IPS-18c (cell line): ENCODE data around the gene UBAC2.

Experiments used
- H3K4me3 ChIP-seq: 2 replicates; pipeline ENCODE4 v1.7.0; 2013; ENCODE audit warnings: low read depth, mild to moderate bottlenecking, low read length, moderate library complexity; ENCODE audit not compliant: insufficient read depth
- H3K9me3 ChIP-seq: one replicate; pipeline ENCODE4 v1.6.1; 2013; ENCODE audit warnings: mild to moderate bottlenecking, low read length, moderate library complexity; ENCODE audit not compliant: control insufficient read depth, insufficient read depth

UBAC2 gene

GRCh38 chr13:99322297-99323103 is 121.8 kb downstream of the UBAC2 start:
- H3K9me3 ChIP-seq, result no peaks in the 10 kb centered on the region
- no peak overlapping the region for H3K4me3 ChIP-seq

GRCh38 chr13:99323488-99323887 is 122.8 kb downstream of the UBAC2 start:
- no peaks in the 10 kb centered on the region for H3K9me3 ChIP-seq
- H3K4me3 ChIP-seq, result no peak overlapping the region

GRCh38 chr13:99326012-99326411 is 125.4 kb downstream of the UBAC2 start:
- H3K9me3 ChIP-seq, result no peaks in the 10 kb centered on the region
- H3K4me3 ChIP-seq, result no peak overlapping the region

- Histone ChIP-seq H3K9me3 (no peaks in the 10 kb centered on the region), H3K4me3 (no peak overlapping the region)
Measured at GRCh38 chr13:99327126-99327525, 126.5 kb downstream of the UBAC2 start.

- Histone ChIP-seq H3K4me3 (no peak overlapping the region), H3K9me3 (no peaks in the 10 kb centered on the region)
Measured at GRCh38 chr13:99327761-99328160, 127.1 kb downstream of the UBAC2 start.

- Histone ChIP-seq H3K4me3 (no peak overlapping the region), H3K9me3 (no peaks in the 10 kb centered on the region)
Measured at GRCh38 chr13:99329477-99329876, 128.8 kb downstream of the UBAC2 start.

- no peaks in the 10 kb centered on the region for H3K9me3 ChIP-seq
Measured at GRCh38 chr13:99330942-99331341, 130.3 kb downstream of the UBAC2 start.

GRCh38 chr13:99331881-99332293 is 131.2 kb downstream of the UBAC2 start:
- Histone ChIP-seq H3K4me3 (no peak overlapping the region), H3K9me3 (no peaks in the 10 kb centered on the region)

More at GRCh38 chr13:99330942-99331341, 130.3 kb downstream of the UBAC2 start:
- no peak overlapping the region for H3K4me3 ChIP-seq

GRCh38 chr13:99332456-99332855 is 131.8 kb downstream of the UBAC2 start:
- no peaks in the 10 kb centered on the region for H3K9me3 ChIP-seq
- H3K4me3 ChIP-seq, result no peak overlapping the region

- H3K4me3 ChIP-seq, result no peak overlapping the region
- H3K9me3 ChIP-seq, result no peaks in the 10 kb centered on the region
Measured at GRCh38 chr13:99334221-99334620, 133.6 kb downstream of the UBAC2 start.

GRCh38 chr13:99335087-99335486 is 134.4 kb downstream of the UBAC2 start:
- H3K4me3 ChIP-seq, result no peak overlapping the region
- H3K9me3 ChIP-seq, result no peaks in the 10 kb centered on the region

- Histone ChIP-seq H3K9me3 (no peaks in the 10 kb centered on the region), H3K4me3 (no peak overlapping the region)
Measured at GRCh38 chr13:99335603-99336002, 134.9 kb downstream of the UBAC2 start.

- no peak overlapping the region for H3K4me3 ChIP-seq
- H3K9me3 ChIP-seq, result no peaks in the 10 kb centered on the region
Measured at GRCh38 chr13:99339230-99339721, 138.6 kb downstream of the UBAC2 start.

- H3K4me3 ChIP-seq, result no peak overlapping the region
- H3K9me3 ChIP-seq, result no peaks in the 10 kb centered on the region
Measured at GRCh38 chr13:99339736-99340397, 139.2 kb downstream of the UBAC2 start.

GRCh38 chr13:99340638-99341037 is 140.0 kb downstream of the UBAC2 start:
- no peak overlapping the region for H3K4me3 ChIP-seq
- no peaks in the 10 kb centered on the region for H3K9me3 ChIP-seq

- Histone ChIP-seq H3K9me3 (no peaks in the 10 kb centered on the region), H3K4me3 (no peak overlapping the region)
Measured at GRCh38 chr13:99341969-99342722, 141.5 kb downstream of the UBAC2 start.

GRCh38 chr13:99342723-99343315 is 142.2 kb downstream of the UBAC2 start:
- Histone ChIP-seq H3K4me3 (no peak overlapping the region), H3K9me3 (peaks cover under 1% of the 10 kb centered on the region)
